ENCODE results near the gene MAPKAPK2.

MAPKAPK2 gene

GRCh38 chr1:206690516-206690915 is 5.8 kb downstream of the MAPKAPK2 start (continued):
- TF ChIP-seq ZSCAN5A (tag by site-specific recombination; IDR thresholded peaks at IDR 0.05), result no peak
- no peak for TF ChIP-seq ZFP41 (tag by site-specific recombination; IDR thresholded peaks at IDR 0.05; ENCODE audit: borderline replicate concordance)
- no peak for TF ChIP-seq CTCF (tag by site-specific recombination; IDR thresholded peaks at IDR 0.05)
- no peak for TF ChIP-seq ZNF629 (tag by site-specific recombination; IDR thresholded peaks at IDR 0.05)
- no peak for TF ChIP-seq ZNF639 (tag by site-specific recombination; IDR thresholded peaks at IDR 0.05)

GRCh38 chr1:206691604-206692003 is 6.9 kb downstream of the MAPKAPK2 start:
- POLR2A ChIA-PET, result interaction anchor here (1.0 to 1.7 kb wide), 2 partner anchors 9 to 18 kb away, joined by 3 read pairs; no protein-coding TSS in a partner anchor
- peaks cover 0 to 9% of the 10 kb centered on the region in 2 experiments; a peak in 1 of 3 replicates for H3K36me3 ChIP-seq (ENCODE audit: control insufficient read depth in 2 of 2, insufficient read depth in 1 of 2, low read length in 2 of 2)
- peaks cover 5% of the 10 kb centered on the region; the same call in 1 of the 2 replicates for H3K4me1 ChIP-seq (ENCODE audit: control insufficient read depth, insufficient read depth, low read length)

GRCh38 chr1:206693029-206693428 is 8.3 kb downstream of the MAPKAPK2 start:
- Histone ChIP-seq H3K36me3 (ENCODE audit: control insufficient read depth in 2 of 2, insufficient read depth in 1 of 2, low read length in 2 of 2) (peaks cover 0 to 9% of the 10 kb centered on the region in 2 experiments; a peak in 1 of 3 replicates), H3K4me3 (ENCODE audit: low read depth, low read length) (no peak overlapping the region), H3K9me3 (ENCODE audit: control insufficient read depth, insufficient read depth, low read depth, low read length) (no peaks in the 10 kb centered on the region), H3K4me1 (ENCODE audit: control insufficient read depth, insufficient read depth, low read length) (no peaks in the 10 kb centered on the region; the same call in 1 of the 2 replicates), H3K27ac (ENCODE audit: extremely low read depth, low read depth, low read length) (no peak overlapping the region)
- POLR2A ChIA-PET, result interaction anchor here (0.9 kb wide), 1 partner anchor 23 kb away, joined by 3 read pairs; no protein-coding TSS in a partner anchor
- CTCF ChIA-PET, result interaction anchor here (1.6 to 6.5 kb wide), 3 partner anchors 28 to 33 kb away, joined by 6 to 32 read pairs (median 24); no protein-coding TSS in a partner anchor
- TF ChIP-seq ZNF561 (tag by site-specific recombination; IDR thresholded peaks at IDR 0.05; ENCODE audit: borderline replicate concordance) (no peak), KLF9 (tag by site-specific recombination; IDR thresholded peaks at IDR 0.05; ENCODE audit: low read depth) (no peak), PRDM10 (tag by site-specific recombination; IDR thresholded peaks at IDR 0.05) (peak; percentile 75), ZNF341 (tag by site-specific recombination; IDR thresholded peaks at IDR 0.05; ENCODE audit: low read depth) (no peak), ZNF600 (tag by site-specific recombination; IDR thresholded peaks at IDR 0.05) (no peak), ZNF514 (tag by site-specific recombination; IDR thresholded peaks at IDR 0.05) (no peak), ZIC2 (tag by site-specific recombination; IDR thresholded peaks at IDR 0.05) (no peak), FEZF1 (tag by site-specific recombination; IDR thresholded peaks at IDR 0.05) (peak; percentile 59), PRDM1 (tag by site-specific recombination; IDR thresholded peaks at IDR 0.05) (peak; percentile 79), ZNF580 (tag by site-specific recombination; IDR thresholded peaks at IDR 0.05) (no peak), IKZF3 (tag by site-specific recombination; IDR thresholded peaks at IDR 0.05) (no peak), ZNF391 (tag by site-specific recombination; IDR thresholded peaks at IDR 0.05; ENCODE audit: borderline replicate concordance, low read depth) (no peak)

More at GRCh38 chr1:206691604-206692003, 6.9 kb downstream of the MAPKAPK2 start:
- CTCF ChIA-PET, result interaction anchor here (1.0 to 6.5 kb wide), 6 partner anchors 27 to 221 kb away, joined by 3 to 32 read pairs (median 6); no protein-coding TSS in a partner anchor
- no peak for TF ChIP-seq ZNF335 (tag by site-specific recombination; conservative IDR thresholded peaks at IDR 0.05)
- no peak for TF ChIP-seq ZNF23 (tag by site-specific recombination; IDR thresholded peaks at IDR 0.05; ENCODE audit: borderline replicate concordance)
- TF ChIP-seq ZNF292 (tag by site-specific recombination; IDR thresholded peaks at IDR 0.05; ENCODE audit: borderline replicate concordance, low read depth), result no peak
- no peak for TF ChIP-seq ZNF140 (tag by site-specific recombination; IDR thresholded peaks at IDR 0.05)
- no peak for TF ChIP-seq TCF7L2 (IDR thresholded peaks at IDR 0.05; ENCODE audit: borderline replicate concordance, low read depth, low read length)
- no peak for TF ChIP-seq ZNF366 (tag by site-specific recombination; conservative IDR thresholded peaks at IDR 0.05)
- TF ChIP-seq ZNF248 (tag by site-specific recombination; IDR thresholded peaks at IDR 0.05), result no peak
- TF ChIP-seq PRDM1 (tag by site-specific recombination; IDR thresholded peaks at IDR 0.05), result no peak
- no peak for TF ChIP-seq KLF9 (tag by site-specific recombination; IDR thresholded peaks at IDR 0.05; ENCODE audit: low read depth)
- Histone ChIP-seq H3K9me3 (ENCODE audit: control insufficient read depth, insufficient read depth, low read depth, low read length) (no peaks in the 10 kb centered on the region), H3K27ac (ENCODE audit: extremely low read depth, low read depth, low read length) (no peak overlapping the region), H3K4me3 (ENCODE audit: low read depth, low read length) (no peak overlapping the region)

All from HEK293 (cell line).